HUES48 (cell line): ENCODE results near the gene GIPC3.

Source experiments
- H3K27ac ChIP-seq: one replicate; pipeline ENCODE4 v1.7.0; 2013; ENCODE audit warnings: low read depth, low read length, inconsistent platforms
- H3K27me3 ChIP-seq: 2 replicates; pipeline ENCODE4 v1.6.1; 2013; ENCODE audit warnings: mild to moderate bottlenecking, low read length; ENCODE audit not compliant: control insufficient read depth, insufficient read depth
- H3K36me3 ChIP-seq: 2 replicates; pipeline ENCODE4 v1.6.1; 2013; ENCODE audit warnings: low read length; ENCODE audit not compliant: control insufficient read depth, insufficient read depth
- H3K4me1 ChIP-seq: 2 replicates; pipeline ENCODE4 v1.6.1; 2013; ENCODE audit warnings: mild to moderate bottlenecking, low read length; ENCODE audit not compliant: control insufficient read depth, insufficient read depth
- H3K4me3 ChIP-seq: 2 replicates; pipeline ENCODE4 v1.5.1; 2013; ENCODE audit warnings: mild to moderate bottlenecking, low read depth, low read length
- H3K9ac ChIP-seq: 2 replicates; pipeline ENCODE4 v1.6.1; 2013; ENCODE audit warnings: mild to moderate bottlenecking, low read depth, low read length, moderate library complexity
- H3K9me3 ChIP-seq: 2 replicates; pipeline ENCODE4 v1.6.1; 2013; ENCODE audit warnings: low read length; ENCODE audit not compliant: control insufficient read depth, insufficient read depth

GIPC3 gene

DNA sequence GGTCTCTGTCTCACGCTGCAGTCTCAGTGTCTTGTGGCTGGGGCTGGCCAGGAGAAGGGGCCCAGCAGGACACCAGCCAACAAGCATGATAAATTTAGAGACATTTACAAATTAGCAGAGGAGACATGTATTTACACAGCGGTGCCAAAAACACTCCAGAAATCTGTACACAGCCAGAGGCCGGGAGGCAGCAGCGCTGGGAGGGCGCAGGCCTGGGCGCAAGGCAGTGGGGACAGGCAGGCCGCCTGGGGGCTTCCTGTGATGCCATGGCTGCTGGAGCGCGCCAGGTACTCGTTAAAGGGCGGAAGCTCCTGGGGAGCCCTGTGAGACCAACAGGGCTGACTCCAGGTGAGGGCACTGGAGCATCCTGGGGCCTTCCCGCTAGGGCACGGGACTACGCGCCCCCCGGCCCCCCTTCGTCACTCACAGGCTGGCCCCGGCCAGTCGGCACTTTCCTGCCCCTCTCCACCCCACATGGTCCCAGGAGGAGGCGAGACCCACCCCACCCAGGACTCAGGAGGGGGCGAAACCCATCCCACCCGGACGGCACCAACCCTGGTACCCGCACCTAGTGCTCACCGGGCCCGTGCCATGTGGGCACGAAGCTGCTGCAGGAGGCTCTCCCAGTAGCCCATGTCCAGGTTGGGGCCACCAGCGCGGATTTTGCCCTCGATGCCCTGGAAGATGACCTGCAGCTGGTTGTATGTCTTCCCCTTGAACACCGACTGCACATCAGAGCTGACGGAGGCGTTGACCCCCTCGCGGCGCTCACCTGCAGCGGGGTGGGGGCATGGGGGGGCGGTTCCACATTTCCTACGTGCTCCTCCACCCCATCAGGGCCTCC lies 28.8 kb downstream of the GIPC3 start:
- no peaks in the 10 kb centered on the region for H3K4me1 ChIP-seq
- H3K27me3 ChIP-seq = no peaks in the 10 kb centered on the region
- no peak overlapping the region for H3K4me3 ChIP-seq
- no peak overlapping the region for H3K9ac ChIP-seq
- H3K9me3 ChIP-seq = no peaks in the 10 kb centered on the region
- H3K36me3 ChIP-seq = peaks cover 35% of the 10 kb centered on the region
- H3K27ac ChIP-seq = no peak overlapping the region

- Histone ChIP-seq H3K4me1 (no peaks in the 10 kb centered on the region), H3K27me3 (no peaks in the 10 kb centered on the region), H3K4me3 (no peak overlapping the region), H3K27ac (no peak overlapping the region), H3K36me3 (peaks cover 38% of the 10 kb centered on the region), H3K9ac (no peak overlapping the region), H3K9me3 (no peaks in the 10 kb centered on the region)
Measured at GRCh38 chr19:3614858-3615505, 29.7 kb downstream of the GIPC3 start.

DNA sequence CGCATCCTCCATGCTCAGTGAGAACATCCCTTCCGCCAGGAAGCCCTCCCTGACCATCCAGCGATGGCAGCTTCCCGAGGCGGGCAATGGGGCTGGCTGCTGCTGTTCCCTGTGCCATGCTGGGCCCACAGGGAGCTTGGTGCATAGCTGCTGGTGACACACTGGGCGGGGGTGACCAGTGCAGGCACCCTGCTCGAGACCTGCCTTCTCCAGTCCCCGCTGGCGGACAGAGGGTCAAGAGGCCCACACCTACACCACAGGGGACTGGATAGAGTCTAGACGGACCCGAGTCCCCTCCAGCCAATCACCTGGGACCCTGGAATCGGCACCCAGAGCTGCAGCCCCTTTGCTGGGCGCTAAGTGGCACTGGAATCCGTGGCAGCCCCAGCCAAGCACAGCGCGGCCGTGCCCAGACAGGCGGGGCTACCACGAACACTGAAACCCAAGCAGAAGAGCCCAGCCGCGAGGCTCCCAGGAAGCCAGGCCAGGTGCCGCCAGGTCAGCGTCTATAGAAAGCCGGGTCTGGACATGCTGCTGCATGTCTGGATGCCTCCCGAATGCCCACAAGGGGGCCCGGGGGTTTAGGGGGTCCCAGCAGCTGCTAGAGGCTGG lies 30.4 kb downstream of the GIPC3 start:
- Histone ChIP-seq H3K9ac (no peak overlapping the region), H3K4me3 (no peak overlapping the region), H3K4me1 (no peaks in the 10 kb centered on the region), H3K27ac (no peak overlapping the region), H3K9me3 (no peaks in the 10 kb centered on the region), H3K27me3 (no peaks in the 10 kb centered on the region), H3K36me3 (peaks cover 43% of the 10 kb centered on the region)

DNA sequence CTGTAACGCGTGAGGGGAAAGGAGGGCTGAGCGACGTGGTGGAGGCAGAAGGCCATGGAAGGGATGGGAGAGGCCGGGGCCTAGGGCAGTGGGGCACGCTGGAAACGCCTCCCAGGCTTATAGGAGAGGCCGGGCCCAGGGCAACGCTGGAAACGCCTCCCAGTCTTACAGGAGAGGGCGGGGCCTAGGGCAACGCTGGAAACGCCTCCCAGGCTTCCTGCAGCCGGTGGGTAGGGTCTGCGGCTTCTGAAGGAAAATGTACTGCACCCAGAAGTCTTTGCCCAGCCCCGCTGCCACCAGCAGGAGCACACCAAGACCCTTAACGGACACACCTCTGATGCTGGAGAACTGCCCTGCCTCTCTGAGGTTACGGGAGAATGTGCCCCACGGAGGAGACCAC lies 32.2 kb downstream of the GIPC3 start:
- no peak overlapping the region for H3K9ac ChIP-seq

GRCh38 chr19:3618144-3618810 lies 33.0 kb downstream of the GIPC3 start:
- peaks cover 36% of the 10 kb centered on the region for H3K36me3 ChIP-seq
- H3K27ac ChIP-seq = no peak overlapping the region
- no peak overlapping the region for H3K4me3 ChIP-seq
- no peaks in the 10 kb centered on the region for H3K27me3 ChIP-seq
- H3K9me3 ChIP-seq = no peaks in the 10 kb centered on the region
- H3K4me1 ChIP-seq = no peaks in the 10 kb centered on the region
- H3K9ac ChIP-seq = no peak overlapping the region

More for the DNA sequence above, 32.2 kb downstream of the GIPC3 start:
- Histone ChIP-seq H3K4me1 (no peaks in the 10 kb centered on the region), H3K36me3 (peaks cover 35% of the 10 kb centered on the region), H3K4me3 (no peak overlapping the region), H3K27ac (no peak overlapping the region), H3K9me3 (no peaks in the 10 kb centered on the region), H3K27me3 (no peaks in the 10 kb centered on the region)

DNA sequence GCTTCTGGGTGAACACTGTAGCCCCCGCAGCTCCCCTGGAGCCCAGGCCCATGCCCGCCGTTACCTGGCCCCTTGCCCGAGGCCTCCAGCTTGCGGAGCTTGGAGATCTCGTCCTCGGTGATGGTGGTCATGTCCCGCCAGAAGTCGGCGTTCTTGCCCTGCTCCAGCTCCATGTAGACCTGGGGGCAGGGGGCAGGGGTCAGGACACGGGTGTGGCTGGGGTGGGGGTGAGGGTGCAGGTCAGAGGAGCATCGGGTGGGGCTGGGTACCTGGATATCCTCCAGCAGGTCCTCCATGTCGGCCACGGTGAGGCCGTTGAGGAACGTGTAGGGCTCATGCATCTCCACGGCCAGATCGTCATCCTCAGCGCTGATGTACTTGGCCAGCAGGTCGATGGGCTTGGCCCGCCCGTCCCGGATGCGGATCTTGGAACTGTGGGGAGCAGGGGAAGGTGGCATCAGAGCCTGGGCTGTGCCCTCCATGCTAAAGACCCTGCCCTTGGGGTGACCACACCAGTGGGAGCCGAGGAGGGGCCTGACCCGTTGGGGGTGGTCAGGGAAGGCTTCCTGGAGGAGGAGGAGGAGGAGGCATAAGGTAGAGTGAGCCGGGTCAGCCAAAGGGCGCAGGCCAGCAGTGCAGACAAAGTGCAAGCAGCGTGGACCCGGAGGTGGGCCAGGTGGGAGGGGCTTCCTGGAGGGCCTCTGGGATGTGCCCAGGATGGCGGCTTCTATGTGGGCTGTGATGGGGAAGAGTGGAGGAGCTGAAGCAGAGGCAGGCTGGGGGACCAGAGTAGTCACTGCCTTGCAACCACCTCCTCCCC lies 33.7 kb downstream of the GIPC3 start:
- H3K4me1 ChIP-seq = no peaks in the 10 kb centered on the region

GRCh38 chr19:3619631-3620012 lies 34.3 kb downstream of the GIPC3 start:
- no peak overlapping the region for H3K27ac ChIP-seq
- peaks cover 40% of the 10 kb centered on the region for H3K36me3 ChIP-seq
- no peaks in the 10 kb centered on the region for H3K27me3 ChIP-seq
- no peaks in the 10 kb centered on the region for H3K4me1 ChIP-seq
- H3K9me3 ChIP-seq = no peaks in the 10 kb centered on the region
- H3K9ac ChIP-seq = no peak overlapping the region
- H3K4me3 ChIP-seq = no peak overlapping the region

More for the DNA sequence above, 33.7 kb downstream of the GIPC3 start:
- no peak overlapping the region for H3K4me3 ChIP-seq
- no peak overlapping the region for H3K27ac ChIP-seq
- H3K27me3 ChIP-seq = no peaks in the 10 kb centered on the region
- H3K9me3 ChIP-seq = no peaks in the 10 kb centered on the region
- H3K9ac ChIP-seq = no peak overlapping the region
- H3K36me3 ChIP-seq = peaks cover 40% of the 10 kb centered on the region

- no peak overlapping the region for H3K4me3 ChIP-seq
- no peak overlapping the region for H3K9ac ChIP-seq
- H3K27me3 ChIP-seq = no peaks in the 10 kb centered on the region
- H3K36me3 ChIP-seq = peaks cover 40% of the 10 kb centered on the region
- no peak overlapping the region for H3K27ac ChIP-seq
- no peaks in the 10 kb centered on the region for H3K9me3 ChIP-seq
- H3K4me1 ChIP-seq = no peaks in the 10 kb centered on the region
Measured at GRCh38 chr19:3620145-3620816, 35.0 kb downstream of the GIPC3 start.

GRCh38 chr19:3620817-3621547 lies 35.7 kb downstream of the GIPC3 start:
- Histone ChIP-seq H3K27ac (no peak overlapping the region), H3K9ac (no peak overlapping the region), H3K9me3 (no peaks in the 10 kb centered on the region), H3K4me3 (no peak overlapping the region), H3K36me3 (peaks cover 37% of the 10 kb centered on the region), H3K4me1 (no peaks in the 10 kb centered on the region), H3K27me3 (no peaks in the 10 kb centered on the region)
